GM12878 (cell line): ENCODE data around the gene MYRF.

Source experiments
- EZH2 ChIP-seq: IDR thresholded peaks from 2 replicates; pipeline ENCODE4 v1.6.1; 2012; ENCODE audit warnings: low read depth, mild to moderate bottlenecking, control low read depth, inconsistent platforms, low read length, borderline replicate concordance; ENCODE audit not compliant: control insufficient read depth
- MEF2A ChIP-seq: IDR thresholded peaks from 2 replicates; pipeline ENCODE4 v1.6.1; 2011; ENCODE audit warnings: low read depth, mild to moderate bottlenecking, low read length, moderate library complexity; ENCODE audit not compliant: insufficient read depth
- POLR2AphosphoS5 ChIP-seq: IDR thresholded peaks from 2 replicates; pipeline ENCODE4 v1.6.1; 2011; ENCODE audit warnings: mild to moderate bottlenecking, low read length, inconsistent platforms
- TF ChIP-seq, protein P1 (sequence below), 3 experiments: IDR thresholded peaks in 2 of 3; conservative IDR thresholded peaks in 1 of 3; 2 replicates each; pipeline ENCODE4 v1.5.1; 2011; ENCODE audit warnings: low read depth in 3 of 3, low read length in 3 of 3, mild to moderate bottlenecking in 3 of 3, control low read depth in 2 of 3, moderate library complexity in 2 of 3, inconsistent platforms in 1 of 3, mixed read lengths in 1 of 3; ENCODE audit not compliant: control insufficient read depth in 2 of 3, insufficient read depth in 1 of 3; ENCODE audit errors: extremely low read depth in 1 of 3

DNA sequence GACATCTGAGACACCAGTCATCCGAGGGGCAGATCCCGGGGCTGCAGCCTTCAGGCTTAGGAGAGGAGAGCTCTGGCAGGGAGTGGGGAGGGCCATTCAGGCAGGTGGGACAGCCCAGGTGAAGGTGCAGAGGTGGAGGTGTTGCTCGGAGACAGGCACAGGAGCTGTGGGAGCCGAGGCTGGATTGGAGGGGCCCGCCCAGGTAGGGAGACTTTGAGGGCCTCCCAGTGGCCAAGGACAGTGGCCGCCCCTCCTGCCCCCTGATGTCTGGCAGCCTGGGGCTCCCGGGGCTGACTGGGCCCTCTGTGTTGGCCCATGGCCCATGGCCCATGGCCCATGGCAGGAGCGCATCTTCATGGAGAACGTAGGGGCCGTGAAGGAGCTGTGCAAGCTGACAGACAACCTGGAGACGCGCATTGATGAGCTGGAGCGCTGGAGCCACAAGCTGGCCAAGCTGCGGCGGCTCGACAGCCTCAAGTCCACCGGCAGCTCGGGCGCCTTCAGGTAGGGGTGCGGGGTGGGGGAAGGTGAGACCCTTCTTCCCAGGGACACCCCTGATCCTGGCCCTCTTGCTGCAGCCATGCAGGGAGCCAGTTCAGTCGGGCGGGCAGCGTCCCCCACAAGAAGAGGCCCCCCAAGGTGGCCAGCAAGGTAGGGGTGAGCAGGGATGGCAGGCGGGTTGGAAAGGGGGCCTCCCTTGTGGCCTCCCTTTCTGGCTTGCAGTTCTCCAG, 26.6 kb downstream of the MYRF start:
- TF ChIP-seq, protein P1, sequence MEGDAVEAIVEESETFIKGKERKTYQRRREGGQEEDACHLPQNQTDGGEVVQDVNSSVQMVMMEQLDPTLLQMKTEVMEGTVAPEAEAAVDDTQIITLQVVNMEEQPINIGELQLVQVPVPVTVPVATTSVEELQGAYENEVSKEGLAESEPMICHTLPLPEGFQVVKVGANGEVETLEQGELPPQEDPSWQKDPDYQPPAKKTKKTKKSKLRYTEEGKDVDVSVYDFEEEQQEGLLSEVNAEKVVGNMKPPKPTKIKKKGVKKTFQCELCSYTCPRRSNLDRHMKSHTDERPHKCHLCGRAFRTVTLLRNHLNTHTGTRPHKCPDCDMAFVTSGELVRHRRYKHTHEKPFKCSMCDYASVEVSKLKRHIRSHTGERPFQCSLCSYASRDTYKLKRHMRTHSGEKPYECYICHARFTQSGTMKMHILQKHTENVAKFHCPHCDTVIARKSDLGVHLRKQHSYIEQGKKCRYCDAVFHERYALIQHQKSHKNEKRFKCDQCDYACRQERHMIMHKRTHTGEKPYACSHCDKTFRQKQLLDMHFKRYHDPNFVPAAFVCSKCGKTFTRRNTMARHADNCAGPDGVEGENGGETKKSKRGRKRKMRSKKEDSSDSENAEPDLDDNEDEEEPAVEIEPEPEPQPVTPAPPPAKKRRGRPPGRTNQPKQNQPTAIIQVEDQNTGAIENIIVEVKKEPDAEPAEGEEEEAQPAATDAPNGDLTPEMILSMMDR (IDR thresholded peaks at IDR 0.05 in 2 of 3, conservative IDR thresholded peaks at IDR 0.05 in 1 of 3; ENCODE audit: control insufficient read depth in 2 of 3, extremely low read depth in 1 of 3, insufficient read depth in 1 of 3, low read depth in 3 of 3, low read length in 3 of 3), result no peak
- TF ChIP-seq EZH2 (no peak), POLR2AphosphoS5 (no peak), MEF2A (no peak)
